Brain microvascular endothelial cell (primary cell): ENCODE data around the gene WFIKKN1.

ENCODE experiments used
- DNase-seq: peaks from one replicate; pipeline ENCODE4 v3.0.0-alpha.2; 2020
- H3K27ac ChIP-seq: fragments of 250-450 bp; sonication (Bioruptor Pico); 2 replicates; pipeline ENCODE4 v1.5.1; 2020; ENCODE audit warnings: mild to moderate bottlenecking, moderate library complexity
- H3K27me3 ChIP-seq: fragments of 250-450 bp; sonication (Bioruptor Pico); replicated peaks from 2 replicates; pipeline ENCODE4 v1.5.1; 2020; ENCODE audit warnings: mild to moderate bottlenecking
- H3K36me3 ChIP-seq: fragments of 250-450 bp; sonication (Bioruptor Pico); replicated peaks from 2 replicates; pipeline ENCODE4 v1.5.1; 2020; ENCODE audit warnings: mild to moderate bottlenecking
- H3K4me3 ChIP-seq: 2 replicates; pipeline ENCODE4 v1.5.1; 2011; ENCODE audit warnings: low read depth, mild to moderate bottlenecking, control low read depth, low read length, moderate library complexity
- CTCF ChIP-seq: IDR thresholded peaks from 2 replicates; pipeline ENCODE4 v1.5.1; 2011; ENCODE audit warnings: low read depth, mild to moderate bottlenecking, moderate library complexity, low read length, control low read depth, inconsistent platforms; ENCODE audit errors: missing control alignments
- in situ Hi-C: cut with HindIII; loops from 2 replicates; pipeline ENCODE4 v1.10.0; 2017; ENCODE audit warnings: low sequenced_read_pairs, low pct_ligation_motif_present

WFIKKN1 gene

GRCh38 chr16:608019-608418 lies 22.8 kb upstream of the WFIKKN1 start:
- TF ChIP-seq CTCF: no peak
- in situ Hi-C loops: no loop called here
- Histone ChIP-seq H3K27ac (no peak overlapping the region), H3K27me3 (no peaks in the 10 kb centered on the region), H3K4me3 (no peak overlapping the region), H3K36me3 (no peaks in the 10 kb centered on the region)
- DNase-seq: no peak

GRCh38 chr16:609316-609715 lies 21.5 kb upstream of the WFIKKN1 start:
- TF ChIP-seq CTCF: no peak
- DNase-seq: no peak
- in situ Hi-C loops: no loop called here
- Histone ChIP-seq H3K4me3 (no peak overlapping the region), H3K36me3 (no peaks in the 10 kb centered on the region), H3K27ac (no peak overlapping the region), H3K27me3 (no peaks in the 10 kb centered on the region)

- no peak for DNase-seq
- TF ChIP-seq CTCF: no peak
- H3K36me3 ChIP-seq: no peaks in the 10 kb centered on the region
- no peaks in the 10 kb centered on the region for H3K27me3 ChIP-seq
- H3K27ac ChIP-seq: no peak overlapping the region
- H3K4me3 ChIP-seq: no peak overlapping the region
- in situ Hi-C loops: no loop called here
Measured at GRCh38 chr16:609984-610383, 20.8 kb upstream of the WFIKKN1 start.

- Histone ChIP-seq H3K36me3 (no peaks in the 10 kb centered on the region), H3K27ac (no peak overlapping the region), H3K27me3 (no peaks in the 10 kb centered on the region), H3K4me3 (no peak overlapping the region)
- DNase-seq: no peak
- peak; percentile 72 for TF ChIP-seq CTCF
- in situ Hi-C loops: no loop called here
Measured at GRCh38 chr16:610513-611381, 20.0 kb upstream of the WFIKKN1 start.

GRCh38 chr16:615122-615521 lies 15.7 kb upstream of the WFIKKN1 start:
- H3K36me3 ChIP-seq: no peaks in the 10 kb centered on the region
- in situ Hi-C loops: no loop called here
- DNase-seq: no peak
- no peak overlapping the region for H3K4me3 ChIP-seq
- TF ChIP-seq CTCF: no peak
- H3K27ac ChIP-seq: no peak overlapping the region
- no peaks in the 10 kb centered on the region for H3K27me3 ChIP-seq
